NCI-H128 (cell line): Measurements from ENCODE around the gene NADK.

Source experiments
- DNase-seq: peaks from one replicate; lab custom pipeline; 2025; ENCODE audit not compliant: unreplicated experiment; lab: John Stamatoyannopoulos, UW

NADK gene

GRCh38 chr1:1777950-1778662, at the start of gene NADK:
NADK (minus strand) TSS chr1:1778470; CDS start chr1:1765406, 13,064 bp downstream.
- no peak for DNase-seq

DNA sequence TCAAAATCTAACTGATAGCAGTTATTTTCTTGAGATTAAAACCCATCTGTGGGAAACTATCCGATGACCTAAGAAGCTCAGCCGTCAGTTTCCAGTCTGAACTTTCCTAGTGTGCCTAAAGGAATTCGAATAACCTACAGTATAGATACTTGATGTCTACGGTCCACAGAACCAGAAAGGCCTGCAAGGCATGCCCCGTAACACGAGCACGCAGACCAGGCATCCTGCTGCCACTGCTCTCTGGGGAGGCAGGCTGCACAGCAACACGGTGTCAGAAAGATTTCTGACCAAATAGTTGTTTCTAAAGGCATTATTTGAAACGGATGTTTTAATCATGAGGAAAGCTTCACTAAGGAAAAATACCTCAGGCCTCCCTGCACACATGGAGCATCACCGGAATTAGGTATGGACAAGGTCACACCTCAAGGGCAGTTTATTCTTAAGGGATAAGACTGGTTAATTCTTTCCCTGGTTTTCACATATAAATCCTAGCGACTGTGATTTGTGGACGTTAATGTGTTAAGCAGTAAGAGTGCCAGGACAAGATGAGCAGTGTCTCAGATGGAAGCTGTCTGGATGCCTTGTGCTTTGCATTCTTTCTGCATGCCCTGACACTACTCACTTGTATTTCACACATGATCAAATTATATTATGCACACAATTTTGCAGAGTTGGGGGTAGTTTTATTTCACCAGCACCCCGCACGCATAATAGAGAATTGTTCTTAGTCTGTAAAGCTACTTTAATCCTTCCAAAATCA, 49.0 kb upstream of the NADK start:
- no peak for DNase-seq

- DNase-seq, result no peak
Measured at GRCh38 chr1:1826356-1827088, 48.3 kb upstream of the NADK start.

DNA sequence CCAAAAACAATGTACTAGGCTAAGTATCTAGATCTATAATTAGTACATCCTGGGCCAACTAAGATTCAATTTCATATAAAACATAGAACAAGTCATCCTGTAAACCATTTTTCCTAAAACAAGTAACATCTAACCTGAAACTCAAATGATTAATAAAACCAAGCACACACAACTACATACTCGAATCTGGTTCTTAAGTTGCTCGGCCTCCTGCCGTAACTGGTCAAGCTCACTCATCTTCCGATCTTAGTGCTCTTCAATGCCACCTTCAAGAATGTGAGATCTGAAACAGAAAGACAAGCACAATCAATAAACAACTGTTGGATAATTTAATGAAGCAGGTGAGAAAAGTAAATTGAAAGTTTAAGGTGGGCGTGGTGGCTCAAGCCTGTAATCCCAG, 46.9 kb upstream of the NADK start:
- DNase-seq, result no peak

GRCh38 chr1:1819762-1820161, 41.5 kb upstream of the NADK start:
- no peak for DNase-seq

GRCh38 chr1:1817221-1817620, 39.0 kb upstream of the NADK start:
- DNase-seq, result no peak

- DNase-seq, result no peak
Measured at GRCh38 chr1:1815606-1816281, 37.5 kb upstream of the NADK start.

GRCh38 chr1:1809489-1809888, 31.2 kb upstream of the NADK start:
- no peak for DNase-seq

- no peak for DNase-seq
Measured at GRCh38 chr1:1808206-1808605, 29.9 kb upstream of the NADK start.

- DNase-seq, result no peak
Measured at GRCh38 chr1:1806890-1807289, 28.6 kb upstream of the NADK start.

DNA sequence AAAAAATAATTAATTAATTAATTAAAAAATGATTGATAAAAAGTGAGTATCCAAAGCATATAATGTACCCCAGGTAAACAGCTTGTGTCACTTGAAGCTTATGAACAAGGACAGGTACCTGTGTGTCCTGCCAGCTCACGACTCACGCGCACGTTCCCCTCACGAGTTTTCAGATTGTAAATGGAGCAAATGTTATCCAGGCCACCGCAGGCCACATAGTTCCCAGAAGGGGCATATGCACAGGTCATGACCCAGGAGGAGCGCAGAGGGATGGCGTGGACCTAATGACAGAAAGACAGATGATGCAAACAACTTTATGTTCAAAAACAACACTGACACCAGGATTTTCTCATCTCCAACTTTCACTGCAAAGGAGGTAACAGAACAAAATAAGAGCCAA, 26.0 kb upstream of the NADK start:
- DNase-seq, result no peak

DNA sequence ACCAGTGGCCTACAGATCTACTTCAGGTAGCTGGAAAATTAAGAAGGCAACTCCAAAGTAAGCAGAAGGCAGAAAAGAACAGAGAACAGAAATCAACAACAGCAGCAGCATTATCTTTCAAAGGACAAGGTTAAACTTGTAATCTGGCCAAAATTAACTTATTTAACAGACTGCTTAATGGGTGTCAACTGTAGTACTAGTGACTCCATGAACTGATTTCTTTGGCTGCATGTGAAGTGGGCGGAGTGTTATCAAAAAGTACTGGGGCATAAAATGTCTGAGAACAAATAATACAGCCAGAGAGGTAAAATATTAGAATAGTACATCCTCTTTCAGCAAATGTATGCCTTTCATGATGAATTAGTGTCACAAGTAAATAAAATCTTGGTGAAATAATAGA, 24.6 kb upstream of the NADK start:
- DNase-seq, result no peak

GRCh38 chr1:1799716-1800115, 21.4 kb upstream of the NADK start:
- no peak for DNase-seq

GRCh38 chr1:1797731-1798341, 19.6 kb upstream of the NADK start:
- DNase-seq, result no peak

GRCh38 chr1:1796466-1796865, 18.2 kb upstream of the NADK start:
- no peak for DNase-seq

DNA sequence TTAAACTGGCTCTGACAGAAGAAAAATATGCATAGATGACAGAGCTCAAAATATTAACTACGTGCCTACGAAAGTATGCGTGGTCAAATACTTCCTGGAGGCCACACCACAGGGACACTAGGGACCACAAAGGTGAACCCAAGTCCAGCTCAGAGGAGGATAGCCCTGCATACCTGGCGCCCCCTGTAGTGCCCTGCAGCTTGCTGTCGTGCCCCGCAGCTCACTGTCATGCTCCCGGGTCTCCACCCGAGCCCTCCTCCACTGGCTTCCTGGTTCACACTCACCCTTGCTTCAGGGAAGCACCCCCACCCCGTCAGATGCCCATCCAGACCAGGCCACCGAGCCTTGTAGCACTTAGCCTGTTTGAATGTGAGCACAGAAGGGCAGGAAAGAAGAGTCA, 16.7 kb upstream of the NADK start:
- DNase-seq, result no peak

- DNase-seq, result no peak
Measured at GRCh38 chr1:1793481-1794244, 15.4 kb upstream of the NADK start.

- DNase-seq, result no peak
Measured at GRCh38 chr1:1788646-1789431, 10.6 kb upstream of the NADK start.

DNA sequence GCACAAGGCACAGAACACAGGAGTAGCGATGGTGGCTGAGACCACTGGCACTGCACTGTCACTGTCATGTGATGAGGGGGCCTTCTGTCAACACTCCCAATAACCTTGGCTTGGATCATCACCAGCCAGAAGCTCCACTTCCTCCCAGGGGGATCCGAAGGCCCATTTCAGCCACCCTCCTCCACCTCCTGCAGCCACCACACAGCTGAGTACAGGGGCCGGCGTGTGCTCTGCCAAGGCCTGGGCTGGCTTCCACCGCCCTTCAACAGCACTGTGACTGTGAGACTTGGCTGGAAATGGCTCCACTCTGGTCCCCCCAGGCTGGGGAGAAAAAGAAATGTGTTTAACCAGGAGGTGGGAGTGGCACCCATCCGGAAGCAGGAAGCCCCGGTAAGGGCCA, 9.9 kb upstream of the NADK start:
- DNase-seq, result no peak
